ENCODE measurements around the gene CAMK2D. TPM values are rescaled to one million over a fixed set of nuclear protein-coding genes. Genes with fewer than 3 reads are reported as not detected.

Gene CAMK2D
- total RNA-seq, 1 donor from 2014 or later: 50.3 TPM

DNA sequence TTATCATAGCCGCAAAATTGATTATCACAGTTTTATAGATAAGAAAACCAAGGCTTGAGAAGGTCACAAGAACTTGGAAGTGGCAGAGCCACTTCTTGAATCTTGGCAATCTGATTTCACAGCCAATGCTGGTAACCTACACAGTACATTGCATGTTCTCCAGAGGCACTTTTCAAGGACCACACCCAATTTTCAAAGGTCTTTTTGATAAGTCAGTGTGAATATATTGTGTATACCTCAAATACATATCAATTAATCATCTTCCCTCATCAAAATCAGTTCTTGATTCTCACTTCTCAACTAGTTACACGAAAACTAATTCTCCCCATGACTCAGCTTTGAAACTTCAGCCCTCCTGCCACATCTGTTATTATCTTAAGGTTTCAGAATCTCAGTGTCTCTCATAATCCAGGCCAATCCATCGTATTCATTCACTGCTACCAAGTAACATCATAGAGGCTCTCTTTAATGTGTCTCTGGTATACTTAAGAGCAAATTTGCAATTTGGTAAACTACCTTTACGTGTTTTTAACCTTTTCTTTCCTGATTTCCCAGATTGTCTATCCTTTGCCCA lies 16.8 kb downstream of the CAMK2D start:
- no peaks in the 10 kb centered on the region for H3K9me3 ChIP-seq
- peaks cover 13% of the 10 kb centered on the region for H3K4me1 ChIP-seq
- no peaks in the 10 kb centered on the region for H3K27me3 ChIP-seq
- DNase-seq (ENCODE audit: extremely low spot score in 2 of 2): no peak
- intact Hi-C loops (cut with DNase I): no loop called here
- H3K36me3 ChIP-seq: no peaks in the 10 kb centered on the region
- TF ChIP-seq POLR2AphosphoS5 (IDR thresholded peaks at IDR 0.05; ENCODE audit: insufficient read depth in 1 of 2, low read depth in 1 of 2): no peak
- TF ChIP-seq, protein P1, sequence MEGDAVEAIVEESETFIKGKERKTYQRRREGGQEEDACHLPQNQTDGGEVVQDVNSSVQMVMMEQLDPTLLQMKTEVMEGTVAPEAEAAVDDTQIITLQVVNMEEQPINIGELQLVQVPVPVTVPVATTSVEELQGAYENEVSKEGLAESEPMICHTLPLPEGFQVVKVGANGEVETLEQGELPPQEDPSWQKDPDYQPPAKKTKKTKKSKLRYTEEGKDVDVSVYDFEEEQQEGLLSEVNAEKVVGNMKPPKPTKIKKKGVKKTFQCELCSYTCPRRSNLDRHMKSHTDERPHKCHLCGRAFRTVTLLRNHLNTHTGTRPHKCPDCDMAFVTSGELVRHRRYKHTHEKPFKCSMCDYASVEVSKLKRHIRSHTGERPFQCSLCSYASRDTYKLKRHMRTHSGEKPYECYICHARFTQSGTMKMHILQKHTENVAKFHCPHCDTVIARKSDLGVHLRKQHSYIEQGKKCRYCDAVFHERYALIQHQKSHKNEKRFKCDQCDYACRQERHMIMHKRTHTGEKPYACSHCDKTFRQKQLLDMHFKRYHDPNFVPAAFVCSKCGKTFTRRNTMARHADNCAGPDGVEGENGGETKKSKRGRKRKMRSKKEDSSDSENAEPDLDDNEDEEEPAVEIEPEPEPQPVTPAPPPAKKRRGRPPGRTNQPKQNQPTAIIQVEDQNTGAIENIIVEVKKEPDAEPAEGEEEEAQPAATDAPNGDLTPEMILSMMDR (IDR thresholded peaks at IDR 0.05): no peak
- TF ChIP-seq POLR2A (IDR thresholded peaks at IDR 0.05): no peak
- no peak overlapping the region for H3K4me3 ChIP-seq
- no peak overlapping the region for H3K27ac ChIP-seq

DNA sequence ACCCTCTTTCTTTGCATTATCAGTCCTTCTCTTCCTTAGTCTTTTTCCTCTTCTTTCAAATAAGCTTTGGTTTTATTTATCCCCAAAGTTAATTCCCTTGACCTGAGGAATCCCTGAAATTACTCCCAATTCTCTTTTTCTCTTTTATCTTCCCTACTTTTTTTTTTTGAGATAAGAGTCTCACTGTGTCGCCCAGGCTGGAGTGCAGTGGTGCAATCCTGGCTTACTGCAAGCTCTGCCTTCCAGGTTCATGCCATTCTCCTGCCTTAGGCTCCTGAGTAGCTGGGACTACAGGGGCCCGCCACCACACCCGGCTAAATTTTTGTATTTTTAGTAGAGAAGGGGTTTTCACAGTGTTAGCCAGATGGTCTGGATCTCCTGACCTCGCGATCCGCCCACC lies 17.8 kb downstream of the CAMK2D start:
- TF ChIP-seq, protein P1 (IDR thresholded peaks at IDR 0.05): no peak
- H3K27me3 ChIP-seq: no peaks in the 10 kb centered on the region
- no peaks in the 10 kb centered on the region for H3K36me3 ChIP-seq
- H3K27ac ChIP-seq: no peak overlapping the region
- no peaks in the 10 kb centered on the region for H3K9me3 ChIP-seq
- intact Hi-C loops (cut with DNase I): no loop called here
- H3K4me1 ChIP-seq: peaks cover 13% of the 10 kb centered on the region
- H3K4me3 ChIP-seq: no peak overlapping the region
- no peak for DNase-seq (ENCODE audit: extremely low spot score in 2 of 2)

DNA sequence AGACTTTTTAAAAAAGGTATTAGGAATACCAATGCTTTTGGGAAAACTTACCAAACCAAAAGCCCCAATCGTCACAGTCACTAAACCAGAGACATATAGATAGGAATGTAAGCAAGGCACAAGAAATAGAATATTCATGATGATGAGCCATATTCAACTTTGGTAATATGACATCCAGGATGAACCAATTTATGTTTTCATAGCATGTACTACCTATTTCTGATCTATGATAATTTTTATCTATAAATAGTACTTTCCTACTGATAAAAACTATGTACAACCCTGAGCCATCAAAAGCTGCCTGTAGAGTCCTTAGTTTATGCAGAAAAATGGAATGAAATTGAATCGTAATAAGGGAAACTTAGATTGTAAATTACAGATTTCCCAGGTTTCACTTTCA lies 18.9 kb downstream of the CAMK2D start:
- Histone ChIP-seq H3K9me3 (no peaks in the 10 kb centered on the region), H3K27me3 (no peaks in the 10 kb centered on the region), H3K4me1 (peaks cover 18% of the 10 kb centered on the region), H3K27ac (no peak overlapping the region), H3K4me3 (no peak overlapping the region), H3K36me3 (no peaks in the 10 kb centered on the region)
- no peak for DNase-seq (ENCODE audit: extremely low spot score in 2 of 2)
- TF ChIP-seq POLR2A (IDR thresholded peaks at IDR 0.05) (no peak), POLR2AphosphoS5 (IDR thresholded peaks at IDR 0.05; ENCODE audit: insufficient read depth in 1 of 2, low read depth in 1 of 2) (no peak)
- TF ChIP-seq, protein P1 (IDR thresholded peaks at IDR 0.05): no peak
- intact Hi-C loops (cut with DNase I): no loop called here

DNA sequence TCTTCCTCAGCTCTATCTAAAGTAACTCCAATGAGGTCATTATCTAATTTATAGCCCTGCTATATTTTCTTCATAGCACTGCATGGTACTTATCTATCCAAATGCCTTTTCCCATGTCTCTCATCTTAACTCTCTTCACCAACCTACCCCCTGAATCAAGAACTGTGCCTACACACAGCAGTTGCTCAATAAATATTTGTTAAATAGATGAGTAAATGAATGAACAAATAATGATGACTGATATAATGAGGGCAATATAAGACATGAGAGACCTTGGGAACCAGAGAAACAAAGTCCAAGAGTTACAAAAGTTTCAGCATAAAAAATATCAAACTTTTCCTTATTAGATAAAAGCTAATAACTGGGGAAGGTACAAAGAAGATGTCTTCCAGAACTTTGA lies 19.6 kb downstream of the CAMK2D start:
- Histone ChIP-seq H3K36me3 (no peaks in the 10 kb centered on the region), H3K27me3 (no peaks in the 10 kb centered on the region), H3K9me3 (no peaks in the 10 kb centered on the region), H3K27ac (no peak overlapping the region), H3K4me1 (peaks cover 18% of the 10 kb centered on the region), H3K4me3 (no peak overlapping the region)
- TF ChIP-seq, protein P1 (IDR thresholded peaks at IDR 0.05): no peak
- TF ChIP-seq POLR2A (IDR thresholded peaks at IDR 0.05) (no peak), POLR2AphosphoS5 (IDR thresholded peaks at IDR 0.05; ENCODE audit: insufficient read depth in 1 of 2, low read depth in 1 of 2) (no peak)
- intact Hi-C loops (cut with DNase I): no loop called here
- DNase-seq (ENCODE audit: extremely low spot score in 2 of 2): no peak

DNA sequence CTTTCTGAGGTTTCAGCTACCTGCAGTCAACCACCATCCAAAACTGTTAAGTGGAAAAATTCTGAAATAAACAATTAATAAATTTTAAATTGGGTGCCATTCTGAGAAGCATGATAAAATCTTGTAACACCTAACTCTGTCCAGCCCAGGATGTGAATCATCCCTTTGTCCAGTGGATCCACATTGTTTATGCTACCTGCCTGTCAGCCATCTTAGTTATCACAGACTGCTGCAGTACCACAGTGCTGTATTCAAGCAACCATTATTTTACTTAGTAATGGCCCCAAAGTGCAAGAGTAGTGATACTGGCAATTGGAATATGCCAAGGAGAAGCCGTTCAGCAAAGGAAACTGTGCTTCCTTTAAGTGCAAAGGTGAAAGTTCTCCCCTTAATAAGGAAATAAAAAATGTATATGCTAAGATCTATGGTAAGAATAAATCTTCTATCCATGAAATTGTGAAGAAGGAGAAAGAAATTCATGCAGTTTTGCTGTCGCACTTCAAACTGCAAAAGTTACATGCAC lies 20.6 kb downstream of the CAMK2D start:
- H3K36me3 ChIP-seq: no peaks in the 10 kb centered on the region
- no peak overlapping the region for H3K27ac ChIP-seq
- no peak for DNase-seq (ENCODE audit: extremely low spot score in 2 of 2)
- H3K27me3 ChIP-seq: no peaks in the 10 kb centered on the region
- H3K4me1 ChIP-seq: peaks cover 18% of the 10 kb centered on the region
- no peak overlapping the region for H3K4me3 ChIP-seq
- intact Hi-C loops (cut with DNase I): no loop called here
- H3K9me3 ChIP-seq: no peaks in the 10 kb centered on the region
- TF ChIP-seq POLR2A (IDR thresholded peaks at IDR 0.05): no peak
- TF ChIP-seq, protein P1 (IDR thresholded peaks at IDR 0.05): no peak
- TF ChIP-seq POLR2AphosphoS5 (IDR thresholded peaks at IDR 0.05; ENCODE audit: insufficient read depth in 1 of 2, low read depth in 1 of 2): no peak
